GM19351 (cell line): ENCODE results near the gene COL27A1.

Experiments
- ATAC-seq: cut with Tn5 transposase; IDR thresholded peaks from one replicate; pipeline ENCODE4 v1.9.1; 2021; ENCODE audit warnings: mild to moderate bottlenecking, moderate library complexity; ENCODE audit not compliant: unreplicated experiment

COL27A1 gene

GRCh38 chr9:114221706-114222465, 66.5 kb downstream of the COL27A1 start:
- no peak for ATAC-seq

GRCh38 chr9:114223564-114224246, 68.4 kb downstream of the COL27A1 start:
- no peak for ATAC-seq

- no peak for ATAC-seq
Measured at GRCh38 chr9:114224247-114224610, 68.9 kb downstream of the COL27A1 start.

GRCh38 chr9:114225561-114226212, 70.3 kb downstream of the COL27A1 start:
- ATAC-seq, result no peak

GRCh38 chr9:114226246-114227055, 71.1 kb downstream of the COL27A1 start:
- no peak for ATAC-seq

GRCh38 chr9:114227288-114228015, 72.1 kb downstream of the COL27A1 start:
- no peak for ATAC-seq

GRCh38 chr9:114228016-114228808, 72.9 kb downstream of the COL27A1 start:
- ATAC-seq, result no peak

- no peak for ATAC-seq
Measured at GRCh38 chr9:114229295-114229694, 74.0 kb downstream of the COL27A1 start.

- ATAC-seq, result no peak
Measured at GRCh38 chr9:114230068-114230467, 74.7 kb downstream of the COL27A1 start.

GRCh38 chr9:114231273-114231672, 75.9 kb downstream of the COL27A1 start:
- no peak for ATAC-seq

- ATAC-seq, result no peak
Measured at GRCh38 chr9:114231719-114232449, 76.5 kb downstream of the COL27A1 start.

GRCh38 chr9:114233491-114234185, 78.3 kb downstream of the COL27A1 start:
- ATAC-seq, result no peak

- ATAC-seq, result no peak
Measured at GRCh38 chr9:114235033-114235661, 79.8 kb downstream of the COL27A1 start.

GRCh38 chr9:114236391-114237138, 81.2 kb downstream of the COL27A1 start:
- no peak for ATAC-seq

- ATAC-seq, result no peak
Measured at GRCh38 chr9:114237247-114237646, 81.9 kb downstream of the COL27A1 start.

- ATAC-seq, result no peak
Measured at GRCh38 chr9:114237781-114238180, 82.4 kb downstream of the COL27A1 start.

- no peak for ATAC-seq
Measured at GRCh38 chr9:114238472-114238871, 83.1 kb downstream of the COL27A1 start.
